Left colon (tissue), 2 donors: Measurements from ENCODE around the gene OR2A42. TPM values are rescaled to one million over a fixed set of nuclear protein-coding genes. Genes with fewer than 3 reads are reported as not detected.
A peak's percentile ranks its signal among the peaks of the same experiment; 100 is the strongest.
"Not testable (repeated sequence)": the region's sequence is repeated elsewhere in the genome, so short reads cannot be mapped to it uniquely, and the experiment has no call there.

Source experiments
- ATAC-seq: fragments of 200-7000 bp; cut with Tn5 transposase; one replicate; pipeline ENCODE4 v1.9.1; 2020; ENCODE audit warnings: mild to moderate bottlenecking, moderate library complexity
- DNase-seq, 2 donors: peaks; one replicate each; pipeline ENCODE4 v3.0.0-alpha.2; 2020
- intact Hi-C, 2 donors: fragments of 100-400 bp; cut with DNase I in 1 of 2; cut with micrococcal nuclease in 1 of 2; formaldehyde crosslinking; loops; one replicate each; pipeline versions ENCODE4 v1.11.2 to v1.14.0; 2022; cut with DNase I, micrococcal nuclease
- total RNA-seq, 2 donors: library from RNA; stranded (reverse); fragmentation: NEBNext Ultra II Directional; extraction: Animal tissue kit (Norgen Biotek cat#: 25700); gene quantifications; one replicate each; pipeline ENCODE4 v1.2.1, GENCODE V29; 2021
- donor health status: DM: no; HTN: no; CAD: no.
- donor health status: DM: yes; HTN: yes; CAD: no.

The OR2A42 gene
- total RNA-seq, 2 donors from 2014 or later = not detected

DNA sequence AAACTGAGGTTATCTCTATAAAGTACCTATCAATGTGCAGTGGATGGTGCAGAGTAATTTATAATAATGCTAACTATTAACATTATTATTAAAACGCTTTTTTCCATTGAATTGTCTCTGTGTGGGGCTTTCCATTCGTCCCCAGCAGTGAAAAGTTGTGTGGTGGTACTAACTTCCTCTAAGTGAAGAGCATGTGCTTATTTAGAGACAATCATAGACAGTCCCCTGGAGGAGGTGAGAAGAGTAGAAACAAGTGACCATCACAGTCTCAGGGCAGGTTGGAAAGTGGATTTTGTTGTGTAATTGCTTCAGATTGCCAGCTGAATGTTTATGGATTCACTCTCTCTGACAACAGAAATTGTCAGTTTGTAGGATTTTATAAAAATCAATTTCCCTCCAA lies 8.4 kb downstream of the OR2A42 start:
- ATAC-seq, intact Hi-C loops, DNase-seq: not testable (repeated sequence)

- DNase-seq, ATAC-seq, intact Hi-C loops: not testable (repeated sequence)
These were observed 10.6 kb downstream of the OR2A42 start for GRCh38 chr7:144228810-144229209.

GRCh38 chr7:144226866-144227265 lies 12.5 kb downstream of the OR2A42 start:
- intact Hi-C loops, ATAC-seq: not testable (repeated sequence)

GRCh38 chr7:144223675-144224074 lies 15.7 kb downstream of the OR2A42 start:
- DNase-seq, intact Hi-C loops, ATAC-seq: not testable (repeated sequence)

More at GRCh38 chr7:144226866-144227265, 12.5 kb downstream of the OR2A42 start:
- DNase-seq = not testable (repeated sequence)

GRCh38 chr7:144220531-144220930 lies 18.9 kb downstream of the OR2A42 start:
- ATAC-seq = peak; percentile 99

GRCh38 chr7:144219149-144219548 lies 20.3 kb downstream of the OR2A42 start:
- intact Hi-C loops = not testable (repeated sequence)
- ATAC-seq = peak; percentile 55

More at GRCh38 chr7:144220531-144220930, 18.9 kb downstream of the OR2A42 start:
- DNase-seq, intact Hi-C loops: not testable (repeated sequence)

GRCh38 chr7:144218581-144218980 lies 20.8 kb downstream of the OR2A42 start:
- DNase-seq = not testable (repeated sequence)

More at GRCh38 chr7:144219149-144219548, 20.3 kb downstream of the OR2A42 start:
- not testable (repeated sequence) for DNase-seq

DNA sequence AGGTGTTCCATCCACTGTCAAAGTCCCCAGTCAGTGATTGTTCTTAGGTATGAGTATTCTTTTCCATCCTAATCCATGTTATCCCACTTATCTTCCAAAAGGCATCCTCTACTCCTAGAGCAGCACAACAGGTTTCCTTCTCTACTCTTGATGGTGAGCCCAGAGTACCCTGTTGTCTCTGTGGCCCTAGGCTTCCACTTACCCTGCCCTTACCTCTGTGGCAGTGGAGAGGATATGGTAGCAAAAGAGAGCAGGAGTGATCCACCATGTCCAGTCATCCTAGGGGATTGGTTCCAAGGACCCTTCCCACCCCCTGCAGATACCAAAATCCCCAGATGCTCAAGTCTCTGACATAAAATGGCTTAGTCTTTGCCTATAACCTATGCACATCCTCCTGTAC lies 22.2 kb downstream of the OR2A42 start:
- ATAC-seq, DNase-seq, intact Hi-C loops: not testable (repeated sequence)

More at GRCh38 chr7:144218581-144218980, 20.8 kb downstream of the OR2A42 start:
- intact Hi-C loops, ATAC-seq: not testable (repeated sequence)

- DNase-seq, intact Hi-C loops, ATAC-seq: not testable (repeated sequence)
These were observed 34.1 kb downstream of the OR2A42 start for GRCh38 chr7:144205306-144205705.

- intact Hi-C loops, DNase-seq, ATAC-seq: not testable (repeated sequence)
These were observed 36.3 kb downstream of the OR2A42 start for GRCh38 chr7:144203086-144203485.

- intact Hi-C loops, DNase-seq: not testable (repeated sequence)
These were observed 37.4 kb downstream of the OR2A42 start for GRCh38 chr7:144201978-144202377.

DNA sequence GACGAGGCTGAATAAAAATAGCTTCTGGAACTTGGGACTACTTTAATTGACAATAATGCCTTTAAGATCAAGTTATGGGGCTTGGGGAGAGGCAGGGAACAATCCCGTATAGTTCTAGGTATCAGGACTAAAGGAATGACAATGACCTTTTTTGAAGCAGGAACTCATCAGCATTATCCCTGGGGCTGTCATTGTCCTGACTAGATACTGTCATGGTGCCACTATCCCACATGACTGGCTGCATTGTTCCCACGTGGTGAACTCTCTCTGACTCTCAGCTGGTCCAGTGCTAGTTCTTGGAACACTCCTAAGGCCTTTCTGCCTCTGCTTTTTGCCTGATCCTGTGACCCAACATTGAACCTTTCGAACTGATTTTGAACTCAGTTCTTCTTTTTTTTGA lies 40.5 kb downstream of the OR2A42 start:
- intact Hi-C loops, ATAC-seq, DNase-seq: not testable (repeated sequence)

More at GRCh38 chr7:144201978-144202377, 37.4 kb downstream of the OR2A42 start:
- ATAC-seq = not testable (repeated sequence)

DNA sequence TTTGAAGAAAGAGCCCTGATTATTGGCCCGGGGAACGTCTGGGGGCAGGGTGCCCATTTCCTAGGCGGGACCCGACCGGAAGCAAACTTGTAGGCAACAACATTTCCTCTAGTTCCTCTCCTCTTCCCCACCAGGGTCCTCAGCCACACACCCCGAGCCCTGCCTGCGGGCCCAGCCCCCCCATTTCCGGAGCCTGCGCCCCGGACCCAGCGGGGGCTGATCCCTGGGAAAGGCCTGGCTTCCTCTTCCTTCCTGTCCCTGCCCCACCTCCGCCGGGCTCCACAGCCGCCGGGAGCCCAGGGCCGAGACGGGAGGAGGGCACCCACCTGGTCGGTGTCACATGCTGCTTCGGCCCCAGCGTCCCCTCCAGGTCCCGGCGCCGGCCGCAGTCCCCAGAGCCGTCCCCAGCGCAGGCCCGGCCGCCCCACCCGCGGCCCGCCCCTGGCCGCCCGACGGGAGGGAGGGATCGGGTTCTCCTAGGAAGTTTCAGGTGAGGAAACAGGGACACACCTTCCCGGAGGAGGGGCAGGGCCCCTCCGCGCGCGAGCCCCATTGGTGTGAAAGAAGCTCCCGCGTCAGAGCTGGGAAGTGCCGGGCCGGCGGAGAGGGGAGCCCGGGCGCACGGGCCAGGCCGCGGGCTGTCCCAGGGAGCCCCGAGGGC lies 44.1 kb downstream of the OR2A42 start, which contains the start of gene ARHGEF35:
TSS of gene ARHGEF35 (minus strand) at position 622 of the 661 bp plus-strand sequence. CDS start 7,450 bp downstream, outside the sequence.
- intact Hi-C loops, DNase-seq: not testable (repeated sequence)
- ATAC-seq = peak; percentile 95

GRCh38 chr7:144194453-144194852 lies 45.0 kb downstream of the OR2A42 start:
- intact Hi-C loops, DNase-seq: not testable (repeated sequence)
- ATAC-seq = peak; percentile 74

DNA sequence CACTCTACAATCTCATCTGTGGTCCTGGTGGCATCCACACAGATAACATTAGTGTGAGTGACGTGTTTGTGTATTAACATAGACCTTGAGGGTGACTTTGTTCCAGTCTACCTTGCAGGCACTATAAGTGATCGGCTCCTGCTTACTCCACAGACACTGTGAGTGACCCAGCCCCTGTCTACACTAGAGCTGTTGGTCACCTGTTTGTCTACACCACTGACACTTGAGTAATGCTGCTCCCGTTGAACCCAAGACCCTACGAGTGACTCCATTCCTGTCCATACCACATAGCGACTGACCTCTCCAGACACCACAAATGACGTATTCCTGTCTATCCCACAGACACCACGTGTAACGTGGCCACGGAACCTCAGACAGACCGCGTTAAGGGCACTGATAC lies 45.6 kb downstream of the OR2A42 start:
- ATAC-seq, DNase-seq, intact Hi-C loops: not testable (repeated sequence)

- intact Hi-C loops = not testable (repeated sequence)
These were observed 50.7 kb downstream of the OR2A42 start for GRCh38 chr7:144188578-144189171.

GRCh38 chr7:144187848-144188247 lies 51.6 kb downstream of the OR2A42 start:
- ATAC-seq, intact Hi-C loops, DNase-seq: not testable (repeated sequence)

More at GRCh38 chr7:144188578-144189171, 50.7 kb downstream of the OR2A42 start:
- ATAC-seq = peak; percentile 52
- not testable (repeated sequence) for DNase-seq

DNA sequence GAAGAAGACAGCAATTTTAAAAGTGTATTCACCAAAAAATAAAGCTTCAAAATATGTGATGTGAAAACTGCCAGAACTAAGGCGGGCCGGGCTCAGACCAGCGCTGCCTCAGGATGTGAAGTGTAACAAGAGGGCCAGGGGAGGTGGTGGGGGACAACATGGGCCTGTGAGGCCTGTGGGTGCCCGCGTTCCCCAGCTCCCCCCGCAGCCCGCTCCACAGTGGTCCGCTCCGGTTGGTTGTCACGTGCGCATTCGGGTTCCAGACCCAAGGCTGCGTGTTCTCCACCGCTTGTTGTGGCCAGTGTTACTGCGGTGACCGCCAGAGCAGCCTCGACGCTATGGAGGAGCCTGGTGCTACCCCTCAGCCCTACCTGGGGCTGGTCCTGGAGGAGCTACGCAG lies 56.2 kb downstream of the OR2A42 start, which contains the start of gene CTAGE4:
TSS of gene CTAGE4 (plus strand) at position 301 of the 400 bp plus-strand sequence. CDS start at position 339, 38 bp downstream.
- ATAC-seq, intact Hi-C loops, DNase-seq: not testable (repeated sequence)

DNA sequence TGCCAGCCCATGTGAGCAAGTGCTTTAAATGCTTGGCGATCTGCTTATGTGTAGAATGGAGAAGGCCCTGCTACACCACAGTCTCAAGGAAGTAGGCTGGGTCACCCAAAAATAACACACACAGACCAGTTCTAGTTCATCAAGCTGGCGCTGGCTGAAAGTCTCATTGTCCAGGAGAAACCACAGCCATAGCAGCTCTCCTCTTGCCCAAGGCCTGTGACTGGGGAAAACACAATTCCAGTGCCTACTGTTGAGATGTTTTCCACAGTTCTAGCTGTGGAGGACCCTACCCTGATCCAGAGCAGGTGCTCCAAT lies 60.3 kb downstream of the OR2A42 start:
- ATAC-seq, DNase-seq, intact Hi-C loops: not testable (repeated sequence)
